ENCODE data around the gene PCLAF. TPM values are rescaled to one million over a fixed set of nuclear protein-coding genes. Genes with fewer than 3 reads are reported as not detected.
"Not testable (repeated sequence)": the region's sequence is repeated elsewhere in the genome, so short reads cannot be mapped to it uniquely, and the experiment has no call there.

The PCLAF gene
- total and polyA plus RNA-seq, 4 donors: 1.4 to 72.2 (median 3.4) TPM

- H3K9me3 ChIP-seq (ENCODE audit: control insufficient read depth in 4 of 4, low read length in 3 of 4); DNase-seq (ENCODE audit: low spot score); H3K27ac ChIP-seq (ENCODE audit: low read depth in 1 of 2, low read length in 2 of 2); H3K27me3 ChIP-seq (ENCODE audit: control insufficient read depth in 4 of 4, insufficient read depth in 4 of 4, low read length in 3 of 4); H3K36me3 ChIP-seq (ENCODE audit: control insufficient read depth in 4 of 4, insufficient read depth in 3 of 4, low read depth in 1 of 4, low read length in 3 of 4); H3K4me1 ChIP-seq (ENCODE audit: control insufficient read depth in 4 of 4, insufficient read depth in 4 of 4, low read length in 3 of 4); H3K9ac ChIP-seq (ENCODE audit: low read depth in 1 of 2, low read length in 2 of 2); H3K4me3 ChIP-seq (ENCODE audit: low read depth in 1 of 3, low read length in 3 of 3): not testable (repeated sequence)
- WGBS: 97% methylated on average over 8 of the region's 8 CpGs
Measured at GRCh38 chr15:64371383-64371782, 9.9 kb downstream of the PCLAF start.

- H3K36me3 ChIP-seq (ENCODE audit: control insufficient read depth in 4 of 4, insufficient read depth in 3 of 4, low read depth in 1 of 4, low read length in 3 of 4): no peaks in the 10 kb centered on the region
- H3K27me3 ChIP-seq (ENCODE audit: control insufficient read depth in 4 of 4, insufficient read depth in 4 of 4, low read length in 3 of 4): no peaks in the 10 kb centered on the region
- DNase-seq (ENCODE audit: low spot score): no peak
- H3K4me1 ChIP-seq (ENCODE audit: control insufficient read depth in 4 of 4, insufficient read depth in 4 of 4, low read length in 3 of 4): no peaks in the 10 kb centered on the region
- H3K9me3 ChIP-seq (ENCODE audit: control insufficient read depth in 4 of 4, low read length in 3 of 4): no peaks in the 10 kb centered on the region
- no peak for TF ChIP-seq CTCF (IDR thresholded peaks at IDR 0.05; ENCODE audit: low read depth, low read length, missing input control)
- no peak for TF ChIP-seq FOXA2 (IDR thresholded peaks at IDR 0.05)
- TF ChIP-seq HNF4A (conservative IDR thresholded peaks at IDR 0.05): no peak
- TF ChIP-seq RAD21 (IDR thresholded peaks at IDR 0.05): no peak
- TF ChIP-seq HNF4G (IDR thresholded peaks at IDR 0.05): no peak
- TF ChIP-seq RXRA (IDR thresholded peaks at IDR 0.05): no peak
- no peak for TF ChIP-seq MAX (IDR thresholded peaks at IDR 0.05)
- TF ChIP-seq EGR1 (IDR thresholded peaks at IDR 0.05; ENCODE audit: low read depth in 2 of 2): no peak
- no peak for TF ChIP-seq ATF3 (IDR thresholded peaks at IDR 0.05)
- TF ChIP-seq JUND (IDR thresholded peaks at IDR 0.05): no peak
- TF ChIP-seq NR2F2 (IDR thresholded peaks at IDR 0.05): no peak
- TF ChIP-seq YY1 (IDR thresholded peaks at IDR 0.05): no peak
- TF ChIP-seq ZBTB33 (IDR thresholded peaks at IDR 0.05): no peak
- no peak for TF ChIP-seq REST (IDR thresholded peaks at IDR 0.05)
- no peak for TF ChIP-seq SP1 (IDR thresholded peaks at IDR 0.05)
- no peak for TF ChIP-seq GABPA (IDR thresholded peaks at IDR 0.05 in 1 of 2, conservative IDR thresholded peaks at IDR 0.05 in 1 of 2)
- TF ChIP-seq TAF1 (conservative IDR thresholded peaks at IDR 0.05): no peak
- TF ChIP-seq FOXA1 (IDR thresholded peaks at IDR 0.05): no peak
- 82% methylated on average over 2 of the region's 2 CpGs for WGBS
- no peak overlapping the region for H3K4me3 ChIP-seq (ENCODE audit: low read depth in 1 of 3, low read length in 3 of 3)
- H3K27ac ChIP-seq (ENCODE audit: low read depth in 1 of 2, low read length in 2 of 2): no peak overlapping the region
- H3K9ac ChIP-seq (ENCODE audit: low read depth in 1 of 2, low read length in 2 of 2): no peak overlapping the region
Measured at GRCh38 chr15:64369078-64369607, 12.1 kb downstream of the PCLAF start.

All from liver (tissue), 9 donors.